Neural progenitor cell (in vitro differentiated cells): ENCODE results near the gene SLC30A4. TPM values are rescaled to one million over a fixed set of nuclear protein-coding genes. Genes with fewer than 3 reads are reported as not detected.

Source experiments
- DNase-seq: peaks from one replicate; pipeline ENCODE4 v3.0.0-alpha.2; 2016; ENCODE audit warnings: low spot score
- H2AFZ ChIP-seq: fragments of 200-600 bp; sonication (generic); replicated peaks from 2 replicates; pipeline ENCODE4 v1.6.1; 2016; ENCODE audit warnings: antibody characterized with exemption
- H3F3A ChIP-seq: fragments of 200-600 bp; sonication (generic); 2 replicates; pipeline ENCODE4 v1.6.1; 2016; ENCODE audit warnings: antibody characterized with exemption, low read depth
- H3K27ac ChIP-seq: fragments of 200-600 bp; sonication (generic); 2 replicates; pipeline ENCODE4 v1.5.1; 2016; ENCODE audit warnings: mild to moderate bottlenecking
- H3K27me3 ChIP-seq: fragments of 200-600 bp; sonication (generic); 2 replicates; pipeline ENCODE4 v1.6.1; 2016; ENCODE audit warnings: mild to moderate bottlenecking, moderate library complexity
- H3K36me3 ChIP-seq: fragments of 200-600 bp; sonication (generic); 2 replicates; pipeline ENCODE4 v1.5.1; 2016
- H3K4me1 ChIP-seq: fragments of 200-600 bp; sonication (generic); 2 replicates; pipeline ENCODE4 v1.6.1; 2016; ENCODE audit warnings: mixed run types
- H3K4me2 ChIP-seq: fragments of 200-600 bp; sonication (generic); 2 replicates; pipeline ENCODE4 v1.6.1; 2016
- H3K4me3 ChIP-seq: fragments of 200-600 bp; sonication (generic); 2 replicates; pipeline ENCODE4 v1.5.1; 2016
- H3K79me2 ChIP-seq: fragments of 200-600 bp; sonication (generic); 2 replicates; pipeline ENCODE4 v1.6.1; 2016; ENCODE audit warnings: low read depth
- H3K9ac ChIP-seq: fragments of 200-600 bp; sonication (generic); 2 replicates; pipeline ENCODE4 v1.6.1; 2016
- H3K9me3 ChIP-seq: fragments of 200-600 bp; sonication (generic); 2 replicates; pipeline ENCODE4 v1.5.1; 2016; ENCODE audit warnings: low read depth
- H4K20me1 ChIP-seq: fragments of 200-600 bp; sonication (generic); 2 replicates; pipeline ENCODE4 v1.6.1; 2016; ENCODE audit warnings: low read depth
- H3K27ac Mint-ChIP-seq: 3 replicates; pipeline ENCODE4 v1.8.0; 2021; ENCODE audit warnings: mixed read lengths
- H3K27me3 Mint-ChIP-seq: 2 replicates; pipeline ENCODE4 v1.8.0; 2022; ENCODE audit warnings: low read depth, mild to moderate bottlenecking, inconsistent platforms, moderate library complexity, mixed read lengths; ENCODE audit not compliant: insufficient read depth
- H3K36me3 Mint-ChIP-seq: 3 replicates; pipeline ENCODE4 v1.8.0; 2021; ENCODE audit warnings: mixed read lengths
- H3K4me1 Mint-ChIP-seq: 3 replicates; pipeline ENCODE4 v1.8.0; 2021; ENCODE audit warnings: mixed read lengths
- H3K4me3 Mint-ChIP-seq: 3 replicates; pipeline ENCODE4 v1.8.0; 2021; ENCODE audit warnings: mild to moderate bottlenecking, moderate library complexity, mixed read lengths
- H3K9me3 Mint-ChIP-seq: 3 replicates; pipeline ENCODE4 v1.8.0; 2020; ENCODE audit warnings: mixed read lengths
- EZH2 ChIP-seq: fragments of 200-600 bp; sonication (generic); IDR thresholded peaks from 2 replicates; pipeline ENCODE4 v1.6.1; 2017; ENCODE audit warnings: antibody characterized with exemption, mild to moderate bottlenecking, moderate library complexity
- EZH2phosphoT487 ChIP-seq: fragments of 200-600 bp; sonication (generic); IDR thresholded peaks from 2 replicates; pipeline ENCODE4 v1.6.1; 2017; ENCODE audit warnings: antibody characterized with exemption
- total RNA-seq: library from RNA; depleted of rRNA; stranded (reverse); fragments of >200 nt; gene quantifications from 2 replicates; pipeline ENCODE4 v1.2.3, GENCODE V29; 2015; ENCODE audit warnings: low replicate concordance
- TF ChIP-seq, protein P1 (sequence below): fragments of 200-600 bp; sonication (generic); IDR thresholded peaks from 2 replicates; pipeline ENCODE4 v1.5.1; 2017; ENCODE audit warnings: antibody characterized with exemption, mild to moderate bottlenecking

Gene SLC30A4
- total RNA-seq, 1 donor from 2014 or later, result 0.02 TPM

DNA sequence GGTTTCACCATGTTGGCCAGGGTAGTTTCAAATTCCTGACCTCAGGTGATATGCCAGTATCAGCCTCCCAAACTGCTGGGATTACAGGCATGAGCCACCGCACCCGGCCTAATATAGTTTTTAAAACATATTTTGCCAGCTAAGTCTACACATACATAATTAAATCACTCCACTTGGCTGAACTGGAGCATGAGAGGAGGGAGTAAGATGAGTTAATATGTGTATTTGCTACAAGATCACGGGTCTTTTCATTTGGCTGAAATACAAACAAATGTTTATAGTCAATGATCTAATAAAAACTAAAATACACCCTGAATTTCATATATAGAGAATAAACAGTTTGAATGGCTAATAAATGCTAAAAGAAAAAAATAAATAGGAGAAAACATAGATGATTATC is 25.3 kb downstream of the SLC30A4 start:
- Histone ChIP-seq H3K9ac (no peak overlapping the region), H4K20me1 (no peaks in the 10 kb centered on the region), H3K4me1 (no peaks in the 10 kb centered on the region), H3K79me2 (no peaks in the 10 kb centered on the region), H3K4me2 (no peak overlapping the region), H3K9me3 (no peaks in the 10 kb centered on the region), H3K36me3 (no peaks in the 10 kb centered on the region), H3K27me3 (peaks cover 7% of the 10 kb centered on the region), H2AFZ (no peak overlapping the region), H3K27ac (no peak overlapping the region), H3F3A (no peaks in the 10 kb centered on the region), H3K4me3 (no peak overlapping the region)
- no peaks in the 10 kb centered on the region for H3K36me3 Mint-ChIP-seq
- H3K27me3 Mint-ChIP-seq, result peaks cover 5% of the 10 kb centered on the region
- H3K4me3 Mint-ChIP-seq, result no peak overlapping the region
- no peak overlapping the region for H3K27ac Mint-ChIP-seq
- no peak for DNase-seq
- no peaks in the 10 kb centered on the region for H3K4me1 Mint-ChIP-seq
- TF ChIP-seq, protein P1, sequence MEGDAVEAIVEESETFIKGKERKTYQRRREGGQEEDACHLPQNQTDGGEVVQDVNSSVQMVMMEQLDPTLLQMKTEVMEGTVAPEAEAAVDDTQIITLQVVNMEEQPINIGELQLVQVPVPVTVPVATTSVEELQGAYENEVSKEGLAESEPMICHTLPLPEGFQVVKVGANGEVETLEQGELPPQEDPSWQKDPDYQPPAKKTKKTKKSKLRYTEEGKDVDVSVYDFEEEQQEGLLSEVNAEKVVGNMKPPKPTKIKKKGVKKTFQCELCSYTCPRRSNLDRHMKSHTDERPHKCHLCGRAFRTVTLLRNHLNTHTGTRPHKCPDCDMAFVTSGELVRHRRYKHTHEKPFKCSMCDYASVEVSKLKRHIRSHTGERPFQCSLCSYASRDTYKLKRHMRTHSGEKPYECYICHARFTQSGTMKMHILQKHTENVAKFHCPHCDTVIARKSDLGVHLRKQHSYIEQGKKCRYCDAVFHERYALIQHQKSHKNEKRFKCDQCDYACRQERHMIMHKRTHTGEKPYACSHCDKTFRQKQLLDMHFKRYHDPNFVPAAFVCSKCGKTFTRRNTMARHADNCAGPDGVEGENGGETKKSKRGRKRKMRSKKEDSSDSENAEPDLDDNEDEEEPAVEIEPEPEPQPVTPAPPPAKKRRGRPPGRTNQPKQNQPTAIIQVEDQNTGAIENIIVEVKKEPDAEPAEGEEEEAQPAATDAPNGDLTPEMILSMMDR, result no peak
- no peak for TF ChIP-seq EZH2
- no peaks in the 10 kb centered on the region for H3K9me3 Mint-ChIP-seq

DNA sequence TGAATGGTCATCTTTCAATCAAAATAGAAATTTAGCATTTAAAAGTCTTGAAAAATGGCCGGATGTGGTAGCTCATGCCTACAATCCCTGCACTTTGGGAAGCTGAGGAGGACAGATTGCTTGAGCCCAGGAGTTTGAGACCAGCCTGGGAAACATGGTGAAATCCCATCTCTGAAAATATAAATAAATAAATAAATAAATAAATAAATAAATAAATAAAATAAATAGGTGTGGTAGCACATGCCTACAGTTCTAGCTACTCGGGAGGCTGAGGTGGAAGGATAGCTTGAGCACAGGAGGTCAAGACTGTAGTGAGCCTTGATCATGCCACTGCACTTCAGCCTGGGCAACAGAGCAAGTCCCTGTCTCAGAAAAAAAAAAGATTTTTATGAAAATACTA is 25.9 kb downstream of the SLC30A4 start:
- H3K27ac Mint-ChIP-seq, result no peak overlapping the region
- no peaks in the 10 kb centered on the region for H3F3A ChIP-seq
- no peaks in the 10 kb centered on the region for H3K9me3 Mint-ChIP-seq
- H2AFZ ChIP-seq, result no peak overlapping the region
- no peaks in the 10 kb centered on the region for H3K4me1 Mint-ChIP-seq
- no peak overlapping the region for H3K4me2 ChIP-seq
- no peaks in the 10 kb centered on the region for H3K36me3 ChIP-seq
- peaks cover 5% of the 10 kb centered on the region for H3K27me3 Mint-ChIP-seq
- no peak overlapping the region for H3K4me3 ChIP-seq
- H3K4me1 ChIP-seq, result no peaks in the 10 kb centered on the region
- H3K9ac ChIP-seq, result no peak overlapping the region
- peaks cover 9% of the 10 kb centered on the region for H3K27me3 ChIP-seq
- no peaks in the 10 kb centered on the region for H3K9me3 ChIP-seq
- DNase-seq, result no peak
- H3K36me3 Mint-ChIP-seq, result no peaks in the 10 kb centered on the region
- no peak overlapping the region for H3K27ac ChIP-seq
- H4K20me1 ChIP-seq, result no peaks in the 10 kb centered on the region
- H3K79me2 ChIP-seq, result no peaks in the 10 kb centered on the region
- H3K4me3 Mint-ChIP-seq, result no peak overlapping the region
- TF ChIP-seq, protein P1, result no peak
- no peak for TF ChIP-seq EZH2phosphoT487
- TF ChIP-seq EZH2, result no peak

DNA sequence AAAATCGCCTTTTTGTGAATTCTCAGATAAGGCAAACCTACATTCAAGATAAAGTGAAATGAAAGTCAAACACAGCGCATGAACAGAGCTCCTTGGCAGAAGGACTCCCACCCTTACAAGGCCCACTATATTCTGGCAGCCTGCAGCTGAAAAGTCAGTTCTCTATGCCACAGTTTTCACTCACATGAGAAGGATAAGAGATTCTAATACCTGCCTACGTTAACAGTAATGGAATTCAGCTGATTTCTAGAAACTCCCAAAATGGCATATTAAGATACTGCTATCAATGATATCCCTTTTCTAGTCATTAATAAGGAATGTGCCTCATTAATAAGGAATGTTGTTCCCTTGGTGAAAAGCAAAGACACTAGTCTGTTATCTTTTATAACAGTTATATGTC is 27.0 kb downstream of the SLC30A4 start:
- DNase-seq, result no peak
- Mint-ChIP-seq H3K27ac (no peak overlapping the region), H3K4me3 (no peak overlapping the region), H3K36me3 (no peaks in the 10 kb centered on the region), H3K27me3 (peaks cover 5% of the 10 kb centered on the region), H3K9me3 (no peaks in the 10 kb centered on the region), H3K4me1 (no peaks in the 10 kb centered on the region)
- Histone ChIP-seq H3K27me3 (peaks cover 19% of the 10 kb centered on the region), H3K9me3 (no peaks in the 10 kb centered on the region), H3K4me1 (no peaks in the 10 kb centered on the region), H4K20me1 (no peaks in the 10 kb centered on the region), H3F3A (no peaks in the 10 kb centered on the region), H3K9ac (no peak overlapping the region), H3K79me2 (no peaks in the 10 kb centered on the region), H3K4me2 (no peak overlapping the region), H3K27ac (no peak overlapping the region), H2AFZ (no peak overlapping the region), H3K4me3 (no peak overlapping the region), H3K36me3 (no peaks in the 10 kb centered on the region)
- no peak for TF ChIP-seq EZH2phosphoT487
- TF ChIP-seq EZH2, result no peak
- TF ChIP-seq, protein P1, result no peak
